Heart right ventricle (tissue), 16 donors: ENCODE measurements around the gene FASLG. TPM values are rescaled to one million over a fixed set of nuclear protein-coding genes. Genes with fewer than 3 reads are reported as not detected.

Source experiments
- ATAC-seq, 8 donors: fragments of 200-7000 bp; cut with Tn5 transposase; one replicate each; pipeline ENCODE4 v1.9.1; 2020; ENCODE audit warnings: mild to moderate bottlenecking in 8 of 8, moderate library complexity in 8 of 8, moderate number of reproducible peaks in 1 of 8
- DNase-seq, 2 donors: peaks; one replicate each; pipeline ENCODE4 v3.0.0-alpha.2; 2020
- H3K27ac ChIP-seq, 10 donors: fragments of 200-600 bp; sonication (generic) in 2 of 10; one replicate each; pipeline versions ENCODE4 v1.5.0 to v1.8.0; 2020 to 2022; ENCODE audit warnings: mild to moderate bottlenecking in 3 of 10
- H3K27me3 ChIP-seq, 7 donors: fragments of 200-600 bp; one replicate each; pipeline ENCODE4 v1.8.0; 2021 to 2022; ENCODE audit warnings: mild to moderate bottlenecking in 2 of 7
- H3K36me3 ChIP-seq, 9 donors: fragments of 200-600 bp; sonication (generic) in 1 of 9; one replicate each; pipeline versions ENCODE4 v1.5.0 to v1.8.0; 2020 to 2022; ENCODE audit warnings: mild to moderate bottlenecking in 2 of 9
- H3K4me1 ChIP-seq, 9 donors: fragments of 200-600 bp; sonication (generic) in 1 of 9; one replicate each; pipeline versions ENCODE4 v1.5.0 to v1.8.0; 2020 to 2022; ENCODE audit warnings: mild to moderate bottlenecking in 4 of 9
- H3K4me3 ChIP-seq, 10 donors: fragments of 200-600 bp; sonication (generic) in 2 of 10; one replicate each; pipeline versions ENCODE4 v1.5.0 to v1.8.0; 2020 to 2022; ENCODE audit warnings: mild to moderate bottlenecking in 7 of 10, moderate library complexity in 2 of 10
- H3K9me3 ChIP-seq, 11 donors: fragments of 200-600 bp in 10 of 11; sonication (generic) in 2 of 11; one replicate each; pipeline versions ENCODE4 v1.5.0 to v1.8.0; 2013 to 2022; ENCODE audit warnings: mild to moderate bottlenecking in 2 of 11, control low read depth in 1 of 11, moderate library complexity in 1 of 11
- WGBS, 2 donors: extraction: QIAGEN DNeasy Blood & Tissue Kit; methylation state at CpG; one replicate each; pipeline ENCODE4 v1.1.7; 2013; ENCODE audit warnings: inconsistent platforms in 1 of 2; 5-methylcytosine and 5-hydroxymethylcytosine counted together
- intact Hi-C, 10 donors: fragments of 100-400 bp; cut with DNase I; formaldehyde crosslinking; loops; one replicate each; pipeline versions ENCODE4 v1.11.1 to v1.14.2; 2022
- polyA plus RNA-seq, 2 donors: library from polyadenylated mRNA; stranded (reverse); fragments of 200-250 nt; gene quantifications; one replicate each; pipeline ENCODE4 v1.2.3, GENCODE V29; 2013
- total RNA-seq, 10 donors: library from RNA; stranded (reverse); fragmentation: NEBNext Ultra II Directional in 3 of 10; extraction: Animal tissue kit (Norgen Biotek cat#: 25700) in 3 of 10; gene quantifications; one replicate each; pipeline versions ENCODE4 v1.2.1 to v1.2.4, GENCODE V29; 2021 to 2023
- TF ChIP-seq, protein P1 (sequence below), 9 donors: fragments of 200-600 bp; sonication (generic) in 2 of 9; IDR thresholded peaks; one replicate each; pipeline versions ENCODE4 v1.5.0 to v1.8.0; 2021 to 2022; ENCODE audit warnings: antibody characterized with exemption in 9 of 9, mild to moderate bottlenecking in 5 of 9, moderate library complexity in 1 of 9
- donor health status: Arrhythmogenic right ventricular cardiomyopathy.
- donor health status: ischemic (EF 13 %, LVEDD 7.1; RV severe dilation, severe dysfunction).
- donor health status: healthy with polysubstance abuse.
- donor health status: DM: no; HTN: yes; CAD: no.
- donor health status: DM: no; HTN: no; CAD: no.
- donor health status: ischemic (EF 25% LVEDD 6.9; RV normal size, moderate dysfunction).
- donor health status: ischemic (EF 25% LVEDD 5.7; RV mildly dilated, moderate dysfunction).
- donor health status: healthy.
- donor health status: DM: yes; HTN: yes; CAD: no.
- donor health status: Ischemic cardiomyopathy.
- donor health status: ischemic (EF 35%, LVEDD 5.7; RV mildly dilated, moderate dysfunction).
- donor health status: nonischemic (EF 11% LVEDD 7.7; RV severe dilation, severe dysfunction).
- donor health status: DM: yes; HTN: yes; CAD: no.
- donor health status: PGD.
- donor health status: ischemic (EF 29% LVEDD 5.4; RV normal size, mild dysfunction).
- donor health status: nonischemic (EF 23%, LVEDD 6.1; RV moderate dilation, normal function).

FASLG gene
- total and polyA plus RNA-seq, 12 donors: 0.03 to 1.7 (median 0.20) TPM; not detected in 8

DNA sequence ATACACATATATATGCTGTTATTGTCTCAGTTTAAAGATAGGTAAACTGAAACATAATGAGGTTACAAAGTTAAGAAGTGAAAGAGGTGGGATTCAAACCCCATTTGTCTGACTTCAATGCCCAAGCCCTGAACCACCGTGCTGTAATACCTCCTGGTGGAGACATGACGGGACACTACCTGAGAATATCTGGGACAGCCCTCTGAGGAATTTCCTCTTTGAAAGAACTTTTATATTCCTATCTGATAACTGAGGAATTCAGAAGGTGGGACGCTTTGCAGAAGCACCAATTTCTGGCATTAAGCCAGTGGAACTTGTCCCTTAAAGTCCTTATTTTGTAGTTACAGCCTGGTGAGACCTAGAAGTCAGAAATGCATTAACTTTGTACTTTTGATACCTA lies 32.1 kb upstream of the FASLG start:
- H3K9me3 ChIP-seq: peaks cover 0 to 9% (median 0%) of the 10 kb centered on the region in 11 donors
- H3K27me3 ChIP-seq: no peaks in the 10 kb centered on the region
- H3K27ac ChIP-seq: no peak overlapping the region
- DNase-seq: no peak
- H3K4me1 ChIP-seq: peaks cover 0 to 11% (median 0%) of the 10 kb centered on the region in 9 donors
- intact Hi-C loops: no loop called here
- WGBS, 2 donors: 31 to 47% methylated on average over 3 of the region's 3 CpGs
- ATAC-seq: no peak
- no peaks in the 10 kb centered on the region for H3K36me3 ChIP-seq
- TF ChIP-seq, protein P1, sequence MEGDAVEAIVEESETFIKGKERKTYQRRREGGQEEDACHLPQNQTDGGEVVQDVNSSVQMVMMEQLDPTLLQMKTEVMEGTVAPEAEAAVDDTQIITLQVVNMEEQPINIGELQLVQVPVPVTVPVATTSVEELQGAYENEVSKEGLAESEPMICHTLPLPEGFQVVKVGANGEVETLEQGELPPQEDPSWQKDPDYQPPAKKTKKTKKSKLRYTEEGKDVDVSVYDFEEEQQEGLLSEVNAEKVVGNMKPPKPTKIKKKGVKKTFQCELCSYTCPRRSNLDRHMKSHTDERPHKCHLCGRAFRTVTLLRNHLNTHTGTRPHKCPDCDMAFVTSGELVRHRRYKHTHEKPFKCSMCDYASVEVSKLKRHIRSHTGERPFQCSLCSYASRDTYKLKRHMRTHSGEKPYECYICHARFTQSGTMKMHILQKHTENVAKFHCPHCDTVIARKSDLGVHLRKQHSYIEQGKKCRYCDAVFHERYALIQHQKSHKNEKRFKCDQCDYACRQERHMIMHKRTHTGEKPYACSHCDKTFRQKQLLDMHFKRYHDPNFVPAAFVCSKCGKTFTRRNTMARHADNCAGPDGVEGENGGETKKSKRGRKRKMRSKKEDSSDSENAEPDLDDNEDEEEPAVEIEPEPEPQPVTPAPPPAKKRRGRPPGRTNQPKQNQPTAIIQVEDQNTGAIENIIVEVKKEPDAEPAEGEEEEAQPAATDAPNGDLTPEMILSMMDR (IDR thresholded peaks at IDR 0.05): no peak
- no peak overlapping the region for H3K4me3 ChIP-seq

DNA sequence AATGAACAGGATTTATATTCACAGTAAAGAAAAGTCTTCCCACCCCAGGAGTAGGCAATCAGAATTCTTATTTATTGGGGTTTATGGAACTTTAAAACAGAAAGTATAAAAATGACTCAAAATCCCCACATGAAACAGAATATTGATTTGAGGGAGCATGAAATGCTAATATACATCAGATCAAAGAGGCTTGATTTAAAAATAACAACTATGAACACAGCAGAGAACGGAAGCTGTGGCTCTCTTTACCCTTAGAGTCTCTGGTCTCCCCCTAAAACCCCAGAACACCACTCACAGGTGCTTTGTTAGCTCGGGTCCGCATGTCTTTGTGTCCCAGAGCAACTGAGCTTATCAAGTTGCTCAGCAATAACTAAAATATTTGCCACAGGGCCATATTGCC lies 31.2 kb upstream of the FASLG start:
- DNase-seq (no peak), ATAC-seq (no peak)
- WGBS, 2 donors: 82 to 87% methylated on average over 3 of the region's 3 CpGs
- TF ChIP-seq, protein P1 (IDR thresholded peaks at IDR 0.05): no peak
- peaks cover 0 to 11% (median 0%) of the 10 kb centered on the region in 9 donors for H3K4me1 ChIP-seq
- intact Hi-C loops: no loop called here
- no peak overlapping the region for H3K27ac ChIP-seq
- peaks cover 0 to 14% (median 0%) of the 10 kb centered on the region in 11 donors for H3K9me3 ChIP-seq
- no peaks in the 10 kb centered on the region for H3K36me3 ChIP-seq
- no peak overlapping the region for H3K4me3 ChIP-seq
- no peaks in the 10 kb centered on the region for H3K27me3 ChIP-seq

DNA sequence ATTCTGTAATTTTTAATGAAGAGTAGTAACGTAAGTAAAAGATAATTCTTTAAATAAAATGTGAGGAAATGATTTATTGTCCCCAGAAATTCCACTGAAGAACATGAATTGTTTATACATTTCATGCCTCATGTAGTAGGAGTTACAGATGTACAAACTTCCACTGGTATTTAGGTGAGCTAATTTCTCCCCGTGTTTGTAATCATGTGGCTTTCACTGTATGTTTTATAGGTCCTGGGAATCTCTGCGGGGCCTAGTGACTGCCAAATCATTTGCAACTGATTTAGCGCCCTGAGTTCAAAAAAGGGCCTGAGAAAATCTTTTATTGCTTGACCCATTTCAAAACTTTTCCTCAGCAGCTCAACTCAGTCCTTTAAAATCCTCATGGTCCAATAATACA lies 30.5 kb upstream of the FASLG start:
- Histone ChIP-seq H3K4me1 (peaks cover 0 to 11% (median 0%) of the 10 kb centered on the region in 9 donors), H3K4me3 (no peak overlapping the region), H3K9me3 (peaks cover 0 to 14% (median 0%) of the 10 kb centered on the region in 11 donors), H3K36me3 (no peaks in the 10 kb centered on the region), H3K27ac (no peak overlapping the region), H3K27me3 (no peaks in the 10 kb centered on the region)
- WGBS, 2 donors: 89 to 90% methylated on average over 4 of the region's 4 CpGs
- intact Hi-C loops: no loop called here
- DNase-seq (no peak), ATAC-seq (no peak)
- TF ChIP-seq, protein P1 (IDR thresholded peaks at IDR 0.05): no peak

DNA sequence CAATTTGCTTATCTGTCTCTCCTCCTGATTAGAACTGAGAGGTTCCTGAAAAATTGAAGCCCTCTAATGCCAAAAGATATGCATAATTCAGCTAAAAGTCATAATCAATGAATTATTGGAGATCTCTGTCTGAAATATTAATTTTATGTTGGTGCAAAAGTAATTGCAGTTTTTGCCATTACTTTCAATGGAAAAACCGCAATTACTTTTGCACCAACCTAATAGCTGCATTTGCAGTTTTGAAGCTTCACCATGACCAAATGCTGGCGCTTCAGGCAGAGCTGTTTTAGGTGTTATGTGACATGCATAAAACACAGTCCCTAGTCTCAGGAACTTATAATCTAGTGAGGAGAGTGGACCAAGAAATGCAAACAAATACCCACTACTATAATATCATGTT lies 29.7 kb upstream of the FASLG start:
- peaks cover 0 to 14% (median 0%) of the 10 kb centered on the region in 11 donors for H3K9me3 ChIP-seq
- intact Hi-C loops: no loop called here

More for the DNA sequence above, 29.7 kb upstream of the FASLG start:
- WGBS, 2 donors: 92 to 96% methylated on average over 2 of the region's 2 CpGs
- H3K27me3 ChIP-seq: no peaks in the 10 kb centered on the region
- H3K4me1 ChIP-seq: peaks cover 0 to 11% (median 0%) of the 10 kb centered on the region in 9 donors
- ATAC-seq (no peak), DNase-seq (no peak)
- TF ChIP-seq, protein P1 (IDR thresholded peaks at IDR 0.05): no peak
- H3K4me3 ChIP-seq: no peak overlapping the region
- no peaks in the 10 kb centered on the region for H3K36me3 ChIP-seq
- H3K27ac ChIP-seq: no peak overlapping the region
